ENCODE data around the gene SIRT5.

GRCh38 chr6:13575377-13575775 lies 975 bp downstream of the SIRT5 start:
- TF ChIP-seq CTCF (conservative IDR thresholded peaks at IDR 0.05 in 1 of 2, IDR thresholded peaks at IDR 0.05 in 1 of 2; ENCODE audit: extremely low read depth in 1 of 2, insufficient read depth in 1 of 2, low read depth in 1 of 2, low read length in 2 of 2), result peak; percentile 67 to 78
- no peak for TF ChIP-seq EZH2 (IDR thresholded peaks at IDR 0.05; ENCODE audit: borderline replicate concordance, low read length)
